ENCODE data around the gene MEA1.
A peak's percentile ranks its signal among the peaks of the same experiment; 100 is the strongest.

The MEA1 gene

GRCh38 chr6:43026365-43026764 lies 12.6 kb upstream of the MEA1 start:
- Histone ChIP-seq H3K36me3 (ENCODE audit: low read depth) (peaks cover 84% of the 10 kb centered on the region), H3K4me3 (ENCODE audit: severe bottlenecking) (no peak overlapping the region), H3K4me1 (ENCODE audit: insufficient read depth, poor library complexity, severe bottlenecking) (no peaks in the 10 kb centered on the region), H3K27ac (ENCODE audit: poor library complexity, severe bottlenecking) (no peak overlapping the region), H3K9me3 (ENCODE audit: severe bottlenecking) (no peaks in the 10 kb centered on the region), H3K27me3 (ENCODE audit: insufficient read depth, poor library complexity, severe bottlenecking) (no peaks in the 10 kb centered on the region)
- DNase-seq (ENCODE audit: low spot score) (no peak), ATAC-seq (ENCODE audit: low read depth) (no peak)
- no peak for TF ChIP-seq CTCF (IDR thresholded peaks at IDR 0.05; ENCODE audit: poor library complexity, severe bottlenecking)

GRCh38 chr6:43024436-43024835 lies 10.7 kb upstream of the MEA1 start:
- TF ChIP-seq CTCF (IDR thresholded peaks at IDR 0.05; ENCODE audit: poor library complexity, severe bottlenecking), result no peak
- H3K27me3 ChIP-seq (ENCODE audit: insufficient read depth, poor library complexity, severe bottlenecking), result no peaks in the 10 kb centered on the region
- H3K4me1 ChIP-seq (ENCODE audit: insufficient read depth, poor library complexity, severe bottlenecking), result peaks cover 4% of the 10 kb centered on the region
- no peak overlapping the region for H3K4me3 ChIP-seq (ENCODE audit: severe bottlenecking)
- ATAC-seq (ENCODE audit: low read depth), result no peak
- no peaks in the 10 kb centered on the region for H3K9me3 ChIP-seq (ENCODE audit: severe bottlenecking)
- peaks cover 72% of the 10 kb centered on the region for H3K36me3 ChIP-seq (ENCODE audit: low read depth)
- no peak overlapping the region for H3K27ac ChIP-seq (ENCODE audit: poor library complexity, severe bottlenecking)
- DNase-seq (ENCODE audit: low spot score), result no peak

- no peaks in the 10 kb centered on the region for H3K27me3 ChIP-seq (ENCODE audit: insufficient read depth, poor library complexity, severe bottlenecking)
- peak within 1 kb of the TSS; percentile 76 for H3K27ac ChIP-seq (ENCODE audit: poor library complexity, severe bottlenecking)
- no peaks in the 10 kb centered on the region for H3K9me3 ChIP-seq (ENCODE audit: severe bottlenecking)
- H3K36me3 ChIP-seq (ENCODE audit: low read depth), result peaks cover 60% of the 10 kb centered on the region
- H3K4me1 ChIP-seq (ENCODE audit: insufficient read depth, poor library complexity, severe bottlenecking), result peaks cover 4% of the 10 kb centered on the region
- ATAC-seq (ENCODE audit: low read depth), result peak; percentile 92
- no peak for DNase-seq (ENCODE audit: low spot score)
- peak within 1 kb of the TSS; percentile 53 for H3K4me3 ChIP-seq (ENCODE audit: severe bottlenecking)
- TF ChIP-seq CTCF (IDR thresholded peaks at IDR 0.05; ENCODE audit: poor library complexity, severe bottlenecking), result no peak
Measured at GRCh38 chr6:43021270-43022047, 7.7 kb upstream of the MEA1 start, which contains the start of gene RRP36. Gene RRP36 (plus strand): TSS chr6:43021623. CDS start chr6:43021655, 32 bp downstream.

- peak overlapping the region; percentile 53 for H3K4me3 ChIP-seq (ENCODE audit: severe bottlenecking)
- H3K27ac ChIP-seq (ENCODE audit: poor library complexity, severe bottlenecking), result peak overlapping the region; percentile 76
- no peak for TF ChIP-seq CTCF (IDR thresholded peaks at IDR 0.05; ENCODE audit: poor library complexity, severe bottlenecking)
- no peaks in the 10 kb centered on the region for H3K9me3 ChIP-seq (ENCODE audit: severe bottlenecking)
- DNase-seq (ENCODE audit: low spot score) (no peak), ATAC-seq (ENCODE audit: low read depth) (0 out of 3 replicates have a peak, but pooled peaks have one; percentile 4)
- no peaks in the 10 kb centered on the region for H3K27me3 ChIP-seq (ENCODE audit: insufficient read depth, poor library complexity, severe bottlenecking)
- H3K4me1 ChIP-seq (ENCODE audit: insufficient read depth, poor library complexity, severe bottlenecking), result peaks cover 4% of the 10 kb centered on the region
- H3K36me3 ChIP-seq (ENCODE audit: low read depth), result peaks cover 57% of the 10 kb centered on the region
Measured at GRCh38 chr6:43020847-43021246, 7.1 kb upstream of the MEA1 start.

Data from RWPE2 (cell line).